ENCODE measurements around the gene HMGXB4.

The HMGXB4 gene

DNA sequence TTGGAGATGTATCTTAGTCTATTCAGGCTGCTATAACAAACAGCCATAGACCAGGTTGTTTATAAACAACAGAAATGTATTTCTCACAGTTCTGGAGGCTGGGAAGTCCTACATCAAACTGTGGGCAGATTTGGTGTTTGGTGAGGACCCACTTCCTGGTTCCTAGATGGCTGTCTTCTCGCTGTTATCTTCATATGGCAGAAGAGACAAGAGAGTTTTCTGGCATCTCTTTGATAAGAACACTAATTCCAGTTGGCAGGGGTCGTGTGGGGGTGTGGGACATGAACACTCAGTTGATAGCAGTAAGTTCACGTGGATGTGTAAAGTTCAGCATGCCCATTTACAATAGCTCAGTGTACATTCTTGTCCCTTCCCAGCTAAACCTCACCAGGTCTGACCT is 41.3 kb upstream of the HMGXB4 start:
- TF ChIP-seq, protein P1, sequence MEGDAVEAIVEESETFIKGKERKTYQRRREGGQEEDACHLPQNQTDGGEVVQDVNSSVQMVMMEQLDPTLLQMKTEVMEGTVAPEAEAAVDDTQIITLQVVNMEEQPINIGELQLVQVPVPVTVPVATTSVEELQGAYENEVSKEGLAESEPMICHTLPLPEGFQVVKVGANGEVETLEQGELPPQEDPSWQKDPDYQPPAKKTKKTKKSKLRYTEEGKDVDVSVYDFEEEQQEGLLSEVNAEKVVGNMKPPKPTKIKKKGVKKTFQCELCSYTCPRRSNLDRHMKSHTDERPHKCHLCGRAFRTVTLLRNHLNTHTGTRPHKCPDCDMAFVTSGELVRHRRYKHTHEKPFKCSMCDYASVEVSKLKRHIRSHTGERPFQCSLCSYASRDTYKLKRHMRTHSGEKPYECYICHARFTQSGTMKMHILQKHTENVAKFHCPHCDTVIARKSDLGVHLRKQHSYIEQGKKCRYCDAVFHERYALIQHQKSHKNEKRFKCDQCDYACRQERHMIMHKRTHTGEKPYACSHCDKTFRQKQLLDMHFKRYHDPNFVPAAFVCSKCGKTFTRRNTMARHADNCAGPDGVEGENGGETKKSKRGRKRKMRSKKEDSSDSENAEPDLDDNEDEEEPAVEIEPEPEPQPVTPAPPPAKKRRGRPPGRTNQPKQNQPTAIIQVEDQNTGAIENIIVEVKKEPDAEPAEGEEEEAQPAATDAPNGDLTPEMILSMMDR (IDR thresholded peaks at IDR 0.05; ENCODE audit: borderline replicate concordance, insufficient read depth, low read depth, low read length) = no peak
- H3K4me3 ChIP-seq (ENCODE audit: low read depth, low read length) = no peak overlapping the region

DNA sequence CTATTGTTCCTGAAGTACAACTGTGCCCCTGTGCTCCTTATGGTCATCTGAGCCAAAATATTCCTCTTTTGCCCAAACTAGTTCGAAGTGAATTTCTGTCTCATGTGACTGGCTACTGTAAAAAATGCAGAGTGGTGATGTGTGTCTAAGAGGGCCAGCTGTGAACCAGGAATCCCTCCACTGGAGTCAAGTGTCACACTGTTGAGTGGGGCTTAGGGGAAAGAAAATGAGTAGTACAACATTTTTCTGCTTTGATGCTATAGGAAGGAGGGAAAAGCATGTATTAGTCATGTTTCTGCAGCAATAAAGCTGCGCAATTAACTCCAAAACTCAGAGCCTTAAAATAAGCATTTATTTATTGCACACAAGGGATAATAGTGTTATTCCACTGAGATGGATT is 39.8 kb upstream of the HMGXB4 start:
- TF ChIP-seq, protein P1 (IDR thresholded peaks at IDR 0.05; ENCODE audit: borderline replicate concordance, insufficient read depth, low read depth, low read length) = no peak
- H3K4me3 ChIP-seq (ENCODE audit: low read depth, low read length) = no peak overlapping the region

DNA sequence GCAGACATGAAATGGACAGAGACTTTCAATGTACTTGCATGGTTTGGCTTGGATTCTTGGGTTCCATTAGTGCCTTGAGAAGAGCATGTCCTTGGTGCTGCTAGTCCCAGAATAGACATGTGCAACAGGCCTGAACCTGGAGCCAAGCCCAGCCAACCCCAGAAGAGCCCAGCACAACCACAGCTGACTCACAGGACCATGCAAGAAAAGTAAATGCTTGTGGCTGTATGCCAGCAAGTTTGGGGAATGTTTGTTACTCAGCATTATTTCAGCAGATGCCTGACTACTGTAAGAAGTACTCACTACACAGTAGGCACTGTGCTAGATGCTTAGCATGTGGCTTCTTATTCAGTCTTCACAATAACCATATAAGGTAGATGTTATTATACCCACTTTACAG is 39.2 kb upstream of the HMGXB4 start:
- TF ChIP-seq, protein P1 (IDR thresholded peaks at IDR 0.05; ENCODE audit: borderline replicate concordance, insufficient read depth, low read depth, low read length) = no peak
- H3K4me3 ChIP-seq (ENCODE audit: low read depth, low read length) = no peak overlapping the region

DNA sequence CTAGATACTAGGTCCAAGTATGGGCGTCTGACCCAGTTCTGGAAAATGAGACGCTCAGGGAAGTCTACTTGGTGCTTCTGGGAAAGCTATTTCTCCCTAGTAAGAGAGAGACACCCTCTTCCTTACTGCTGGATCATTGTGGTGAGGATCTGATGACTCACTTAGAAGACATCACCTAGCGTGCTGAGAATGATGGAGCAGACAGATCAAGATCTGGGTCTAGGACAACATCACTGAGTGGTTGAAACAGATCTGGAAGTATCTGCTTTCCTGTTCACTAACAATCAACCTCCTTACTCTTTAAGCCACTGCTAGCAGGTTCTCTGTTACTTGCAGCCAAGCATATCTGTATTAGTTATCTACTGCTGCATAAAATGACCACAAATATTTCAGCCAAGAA is 38.3 kb upstream of the HMGXB4 start:
- H3K4me3 ChIP-seq (ENCODE audit: low read depth, low read length) = no peak overlapping the region
- TF ChIP-seq, protein P1 (IDR thresholded peaks at IDR 0.05; ENCODE audit: borderline replicate concordance, insufficient read depth, low read depth, low read length) = no peak

DNA sequence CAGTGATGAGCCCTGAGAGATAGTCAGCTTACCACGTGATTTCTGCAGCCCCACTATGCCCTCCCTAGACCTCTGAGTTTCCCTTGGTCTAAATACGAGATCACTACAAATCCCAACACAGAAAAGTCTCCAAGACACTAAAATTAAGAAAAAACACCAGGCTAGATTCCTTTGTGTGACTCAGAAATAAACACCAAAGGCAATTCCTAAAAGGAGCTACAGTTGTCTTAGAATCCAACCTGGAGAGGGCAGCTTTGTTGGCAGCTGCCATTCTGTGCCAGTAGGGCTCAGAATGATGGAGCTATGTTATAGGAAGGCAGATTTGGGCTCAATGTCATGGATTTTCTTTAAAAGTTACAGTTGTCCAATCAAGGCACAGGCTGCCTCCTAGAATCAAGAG is 37.1 kb upstream of the HMGXB4 start:
- TF ChIP-seq, protein P1 (IDR thresholded peaks at IDR 0.05; ENCODE audit: borderline replicate concordance, insufficient read depth, low read depth, low read length) = no peak
- H3K4me3 ChIP-seq (ENCODE audit: low read depth, low read length) = no peak overlapping the region

DNA sequence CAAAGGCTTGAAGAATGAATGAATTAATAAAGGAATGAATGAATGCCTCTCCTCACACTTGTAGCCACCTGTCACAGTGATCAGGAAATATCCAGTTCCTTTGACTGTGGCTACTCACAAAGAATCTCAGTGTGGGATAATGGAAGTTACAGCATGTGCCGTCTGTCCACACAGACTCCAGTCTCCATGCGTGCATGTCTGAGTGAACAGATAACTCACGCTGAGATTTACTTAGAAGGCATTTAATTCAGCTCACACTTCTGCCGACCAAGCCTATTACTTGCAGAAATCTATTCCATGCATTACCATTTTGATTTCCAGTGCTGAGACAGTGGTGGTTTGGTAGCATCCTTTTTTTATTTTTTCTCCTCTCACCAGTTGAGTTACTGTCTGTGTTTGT is 32.3 kb upstream of the HMGXB4 start:
- TF ChIP-seq, protein P1 (IDR thresholded peaks at IDR 0.05; ENCODE audit: borderline replicate concordance, insufficient read depth, low read depth, low read length) = no peak
- no peak overlapping the region for H3K4me3 ChIP-seq (ENCODE audit: low read depth, low read length)

DNA sequence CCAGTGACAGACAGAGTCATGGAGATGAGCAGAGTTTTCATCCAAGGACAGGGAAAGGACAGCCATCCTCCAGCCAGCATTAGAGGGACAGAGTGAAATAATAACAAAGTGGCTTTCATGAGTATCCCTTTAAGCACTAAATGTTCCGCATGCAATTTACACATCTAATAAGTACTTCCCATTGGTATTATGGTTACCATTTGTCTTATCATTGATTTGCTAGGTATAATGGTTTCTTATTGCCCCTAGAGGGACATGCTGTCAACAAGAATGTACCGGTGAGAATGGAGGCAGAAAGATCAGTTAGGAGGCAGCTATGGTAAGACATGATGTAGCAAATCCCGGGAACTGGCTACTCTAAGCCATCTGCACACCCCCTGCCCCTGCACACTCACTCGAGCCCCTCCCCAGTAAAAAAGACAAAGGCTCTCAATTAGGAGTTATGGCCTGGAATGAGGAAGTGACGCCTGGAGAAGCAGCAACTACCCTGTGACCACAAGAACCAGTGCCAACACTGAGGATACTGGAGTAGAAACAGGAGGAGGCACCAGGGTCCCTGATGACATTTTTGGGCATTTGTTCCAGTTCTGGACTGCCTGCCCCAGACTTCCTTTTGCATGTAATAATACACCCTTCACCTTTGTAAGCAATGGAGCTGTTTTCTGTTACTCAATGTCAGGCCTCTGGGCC is 30.2 kb upstream of the HMGXB4 start:
- H3K4me3 ChIP-seq (ENCODE audit: low read depth, low read length) = no peak overlapping the region
- TF ChIP-seq, protein P1 (IDR thresholded peaks at IDR 0.05; ENCODE audit: borderline replicate concordance, insufficient read depth, low read depth, low read length) = no peak

Measured in GM12875 (cell line).